SU-DHL-6 (cell line): ENCODE results near the gene MYB.

Source experiments
- H2AFZ ChIP-seq: fragments of 200-600 bp; sonication (generic); 2 replicates; pipeline ENCODE4 v1.6.1; 2014; ENCODE audit warnings: low read depth, mild to moderate bottlenecking, moderate library complexity, mixed read lengths, antibody characterized with exemption, low read length; ENCODE audit not compliant: severe bottlenecking
- H3F3A ChIP-seq: fragments of 200-600 bp; shearing (Covaris generic); 2 replicates; pipeline ENCODE4 v1.6.0; 2016; ENCODE audit warnings: antibody characterized with exemption, mild to moderate bottlenecking; ENCODE audit not compliant: insufficient read depth
- H3K27ac ChIP-seq: fragments of 200-600 bp; sonication (generic); 2 replicates; pipeline ENCODE4 v1.5.1; 2016; ENCODE audit warnings: low read depth, mild to moderate bottlenecking, low read length, moderate library complexity, mixed read lengths
- H3K27me3 ChIP-seq: fragments of 200-600 bp; sonication (generic), shearing (Covaris generic); 2 replicates; pipeline ENCODE4 v1.6.0; 2014; ENCODE audit warnings: mild to moderate bottlenecking, low read length
- H3K36me3 ChIP-seq: fragments of 200-600 bp; sonication (generic); 2 replicates; pipeline ENCODE4 v1.6.1; 2014; ENCODE audit warnings: mild to moderate bottlenecking, low read length, mixed read lengths
- H3K4me2 ChIP-seq: fragments of 300-600, 200-600 bp; shearing (Covaris generic), sonication (generic); 2 replicates; pipeline ENCODE4 v1.6.0; 2014; ENCODE audit warnings: low read length, low read depth, mild to moderate bottlenecking; ENCODE audit not compliant: poor library complexity, severe bottlenecking
- H3K4me3 ChIP-seq: fragments of 200-600 bp; sonication (generic); 2 replicates; pipeline ENCODE4 v1.5.1; 2014; ENCODE audit warnings: antibody characterized with exemption, low read length, mild to moderate bottlenecking, mixed read lengths; ENCODE audit not compliant: insufficient read depth, poor library complexity, severe bottlenecking
- H3K79me2 ChIP-seq: fragments of 200-600 bp; sonication (generic); 2 replicates; pipeline ENCODE4 v1.6.1; 2014; ENCODE audit warnings: mild to moderate bottlenecking, low read length, moderate library complexity; ENCODE audit not compliant: insufficient read depth
- H3K9ac ChIP-seq: fragments of 200-600 bp; sonication (generic); 2 replicates; pipeline ENCODE4 v1.7.0; 2014; ENCODE audit warnings: mild to moderate bottlenecking, low read length
- H3K9me2 ChIP-seq: fragments of 200-600 bp; sonication (generic); replicated peaks from 2 replicates; pipeline ENCODE4 v1.6.1; 2014; ENCODE audit warnings: low read length; ENCODE audit not compliant: insufficient read depth
- H3K9me3 ChIP-seq: fragments of 200-600 bp; sonication (generic); 2 replicates; pipeline ENCODE4 v1.6.1; 2014; ENCODE audit warnings: low read length, mixed read lengths; ENCODE audit not compliant: insufficient read depth
- H4K20me1 ChIP-seq: fragments of 200-600 bp; sonication (generic); 2 replicates; pipeline ENCODE4 v1.6.1; 2014; ENCODE audit warnings: low read depth, mild to moderate bottlenecking, antibody characterized with exemption, low read length, moderate library complexity, mixed read lengths
- EZH2phosphoT487 ChIP-seq: fragments of 200-600 bp; sonication (generic), shearing (Covaris generic); conservative IDR thresholded peaks from 2 replicates; pipeline ENCODE4 v1.6.1; 2018; ENCODE audit warnings: mild to moderate bottlenecking, antibody characterized with exemption, low read length, moderate library complexity, mixed read lengths
- TF ChIP-seq, protein P1 (sequence below): fragments of 200-600 bp; sonication (generic); IDR thresholded peaks from one replicate; pipeline ENCODE4 v1.5.1; 2017; ENCODE audit warnings: antibody characterized with exemption, mild to moderate bottlenecking, low read length, moderate library complexity; ENCODE audit not compliant: insufficient read depth, poor library complexity, severe bottlenecking

The MYB gene

DNA sequence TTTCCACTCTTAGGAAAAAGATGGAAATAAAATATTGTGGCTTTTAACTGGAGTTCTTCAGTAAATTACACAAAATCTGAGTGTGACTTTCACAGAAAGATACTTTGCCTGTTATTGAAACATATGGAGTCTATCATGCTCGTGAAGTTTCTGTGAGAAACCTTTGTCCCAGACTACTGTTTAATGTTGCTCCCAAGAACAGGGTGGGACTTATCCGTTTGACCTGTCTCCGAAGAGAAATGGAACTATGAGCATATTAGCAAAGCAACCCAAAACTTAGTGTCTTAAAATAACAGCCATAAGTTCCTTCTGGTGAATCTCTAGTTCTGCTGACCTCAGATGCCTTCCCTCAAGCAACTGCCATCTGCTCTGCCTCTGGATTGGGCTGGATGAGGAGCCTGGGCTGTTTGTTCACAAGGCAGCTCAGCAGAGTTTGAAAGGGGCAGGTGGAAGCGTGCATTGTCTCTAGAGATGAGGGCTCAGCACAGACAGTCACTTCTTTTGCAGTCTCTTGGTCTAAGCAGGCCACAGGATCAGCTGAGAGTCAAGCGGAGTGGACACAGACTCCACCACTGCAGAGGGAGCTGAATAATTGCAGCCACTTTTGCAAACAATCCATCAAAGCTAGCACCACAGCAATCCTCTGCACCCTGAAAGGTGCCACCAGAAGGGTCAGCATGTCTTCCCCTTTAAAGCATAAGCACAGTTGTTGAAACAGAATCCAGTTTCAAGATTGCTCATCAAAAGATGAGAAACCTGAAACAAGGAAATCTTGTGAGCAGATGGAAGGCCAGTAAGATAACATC is 52.8 kb downstream of the MYB start:
- no peak for TF ChIP-seq EZH2phosphoT487
- TF ChIP-seq, protein P1, sequence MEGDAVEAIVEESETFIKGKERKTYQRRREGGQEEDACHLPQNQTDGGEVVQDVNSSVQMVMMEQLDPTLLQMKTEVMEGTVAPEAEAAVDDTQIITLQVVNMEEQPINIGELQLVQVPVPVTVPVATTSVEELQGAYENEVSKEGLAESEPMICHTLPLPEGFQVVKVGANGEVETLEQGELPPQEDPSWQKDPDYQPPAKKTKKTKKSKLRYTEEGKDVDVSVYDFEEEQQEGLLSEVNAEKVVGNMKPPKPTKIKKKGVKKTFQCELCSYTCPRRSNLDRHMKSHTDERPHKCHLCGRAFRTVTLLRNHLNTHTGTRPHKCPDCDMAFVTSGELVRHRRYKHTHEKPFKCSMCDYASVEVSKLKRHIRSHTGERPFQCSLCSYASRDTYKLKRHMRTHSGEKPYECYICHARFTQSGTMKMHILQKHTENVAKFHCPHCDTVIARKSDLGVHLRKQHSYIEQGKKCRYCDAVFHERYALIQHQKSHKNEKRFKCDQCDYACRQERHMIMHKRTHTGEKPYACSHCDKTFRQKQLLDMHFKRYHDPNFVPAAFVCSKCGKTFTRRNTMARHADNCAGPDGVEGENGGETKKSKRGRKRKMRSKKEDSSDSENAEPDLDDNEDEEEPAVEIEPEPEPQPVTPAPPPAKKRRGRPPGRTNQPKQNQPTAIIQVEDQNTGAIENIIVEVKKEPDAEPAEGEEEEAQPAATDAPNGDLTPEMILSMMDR, result no peak
- H3K9ac ChIP-seq, result no peak overlapping the region
- H3K36me3 ChIP-seq, result no peaks in the 10 kb centered on the region
- H3K4me2 ChIP-seq, result no peak overlapping the region
- no peaks in the 10 kb centered on the region for H3K9me3 ChIP-seq
- H3K27me3 ChIP-seq, result no peaks in the 10 kb centered on the region
- H3K9me2 ChIP-seq, result no peaks in the 10 kb centered on the region
- H3K27ac ChIP-seq, result no peak overlapping the region
- H2AFZ ChIP-seq, result no peak overlapping the region
- H3F3A ChIP-seq, result no peaks in the 10 kb centered on the region
- H3K79me2 ChIP-seq, result no peaks in the 10 kb centered on the region
- H3K4me3 ChIP-seq, result no peak overlapping the region
- no peaks in the 10 kb centered on the region for H4K20me1 ChIP-seq

DNA sequence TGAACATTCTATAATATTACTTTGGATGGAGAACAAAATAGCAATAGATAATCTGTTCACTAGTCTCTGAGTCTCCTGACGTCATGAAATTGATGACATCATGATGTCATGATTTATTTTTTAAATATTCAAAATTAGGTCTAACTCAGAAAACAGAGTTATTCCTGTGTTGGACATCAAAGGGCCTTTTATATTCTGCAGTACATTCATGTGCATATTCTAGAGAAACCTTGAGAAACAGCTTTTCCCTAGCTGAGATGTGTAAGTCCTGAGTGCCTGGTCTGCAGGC is 53.3 kb downstream of the MYB start:
- H3K27me3 ChIP-seq, result no peaks in the 10 kb centered on the region
- no peaks in the 10 kb centered on the region for H3F3A ChIP-seq
- no peak overlapping the region for H3K4me3 ChIP-seq
- H3K27ac ChIP-seq, result no peak overlapping the region
- no peak overlapping the region for H3K9ac ChIP-seq
- no peaks in the 10 kb centered on the region for H3K36me3 ChIP-seq
- H3K9me3 ChIP-seq, result no peaks in the 10 kb centered on the region
- TF ChIP-seq EZH2phosphoT487, result no peak
- TF ChIP-seq, protein P1, result no peak
- no peak overlapping the region for H2AFZ ChIP-seq
- H3K4me2 ChIP-seq, result no peak overlapping the region
- H4K20me1 ChIP-seq, result no peaks in the 10 kb centered on the region
- H3K79me2 ChIP-seq, result no peaks in the 10 kb centered on the region
- no peaks in the 10 kb centered on the region for H3K9me2 ChIP-seq

DNA sequence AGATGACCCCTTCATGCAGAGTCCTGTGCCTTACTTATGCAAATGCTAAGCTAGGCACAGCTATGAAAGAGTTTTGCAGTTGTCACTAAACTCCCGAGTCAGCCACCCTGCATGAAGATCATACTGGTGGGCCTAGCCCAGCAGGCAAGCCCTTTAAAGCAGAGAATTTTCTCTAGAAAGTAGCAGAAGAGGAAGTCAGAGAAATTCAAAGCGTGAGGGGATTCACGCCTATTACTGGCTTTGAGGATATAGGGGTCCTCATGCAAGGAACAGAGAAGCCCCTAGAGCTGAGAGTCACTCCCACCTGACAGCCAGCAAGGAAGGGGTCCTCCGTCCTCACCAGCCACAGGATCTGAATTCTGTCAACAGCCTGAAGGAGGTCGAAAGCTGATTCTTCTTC is 54.6 kb downstream of the MYB start:
- H3K4me3 ChIP-seq, result no peak overlapping the region
- H3K27me3 ChIP-seq, result no peaks in the 10 kb centered on the region
- H3K27ac ChIP-seq, result no peak overlapping the region
- H3K9ac ChIP-seq, result no peak overlapping the region
- no peaks in the 10 kb centered on the region for H3K79me2 ChIP-seq
- H3F3A ChIP-seq, result no peaks in the 10 kb centered on the region
- TF ChIP-seq, protein P1, result no peak
- no peak for TF ChIP-seq EZH2phosphoT487
- H3K9me3 ChIP-seq, result no peaks in the 10 kb centered on the region
- no peak overlapping the region for H3K4me2 ChIP-seq
- no peak overlapping the region for H2AFZ ChIP-seq
- H3K9me2 ChIP-seq, result no peaks in the 10 kb centered on the region
- no peaks in the 10 kb centered on the region for H4K20me1 ChIP-seq
- no peaks in the 10 kb centered on the region for H3K36me3 ChIP-seq
